Pancreas (tissue), 10 donors: ENCODE measurements around the gene DIDO1. TPM values are rescaled to one million over a fixed set of nuclear protein-coding genes. Genes with fewer than 3 reads are reported as not detected.

Source experiments
- ATAC-seq, 4 donors: fragments of 200-7000 bp; cut with Tn5 transposase; one replicate each; pipeline versions ENCODE4 v1.8.0 to v1.9.1; 2020; ENCODE audit warnings: mild to moderate bottlenecking in 4 of 4, moderate library complexity in 4 of 4
- DNase-seq, 6 donors: peaks; one replicate each; pipeline ENCODE4 v3.0.0-alpha.2; 2020
- FAIRE-seq: peaks from 2 replicates; lab custom pipeline; 2012; peaks lifted over from hg19 to GRCh38; lab: Jason Lieb, UNC
- H3K27ac ChIP-seq, 4 donors: fragments of 200-600 bp; sonication (generic); 1 replicate in 3 of 4; 2 replicates in 1 of 4; pipeline versions ENCODE4 v1.5.0 to v1.8.0; 2020
- H3K27me3 ChIP-seq, 4 donors: fragments of 200-600 bp; one replicate each; pipeline ENCODE4 v1.8.0; 2021
- H3K36me3 ChIP-seq, 3 donors: fragments of 200-600 bp; sonication (generic) in 1 of 3; one replicate each; pipeline versions ENCODE4 v1.5.0 to v1.8.0; 2020 to 2021
- H3K4me1 ChIP-seq, 3 donors: fragments of 200-600 bp; one replicate each; pipeline ENCODE4 v1.8.0; 2021
- H3K4me3 ChIP-seq, 4 donors: fragments of 200-600 bp; sonication (generic) in 2 of 4; one replicate each; pipeline versions ENCODE4 v1.5.0 to v1.8.0; 2020 to 2021
- H3K9me3 ChIP-seq, 4 donors: fragments of 200-600 bp; one replicate each; pipeline ENCODE4 v1.8.0; 2021
- WGBS, 2 donors: extraction: QIAGEN DNeasy Blood & Tissue Kit; methylation state at CpG; one replicate each; pipeline ENCODE4 v1.1.7; 2013; 5-methylcytosine and 5-hydroxymethylcytosine counted together
- intact Hi-C, 3 donors: fragments of 100-400 bp; cut with DNase I; formaldehyde crosslinking; loops; one replicate each; pipeline versions ENCODE4 v1.11.1 to v1.14.2; 2022
- polyA plus RNA-seq, 2 donors: library from polyadenylated mRNA; stranded (reverse); fragments of 200-250 nt; gene quantifications; one replicate each; pipeline ENCODE4 v1.2.3, GENCODE V29; 2013
- total RNA-seq, 6 donors: library from RNA; stranded (reverse); fragmentation: NEBNext Ultra II Directional in 4 of 6; extraction: Animal tissue kit (Norgen Biotek cat#: 25700) in 4 of 6; gene quantifications; one replicate each; pipeline versions ENCODE4 v1.2.1 to v1.2.4, GENCODE V29; 2021 to 2023
- TF ChIP-seq, protein P1 (sequence below), 4 donors: fragments of 200-600 bp; sonication (generic) in 3 of 4; IDR thresholded peaks; one replicate each; pipeline versions ENCODE4 v1.5.0 to v1.8.0; 2021; ENCODE audit warnings: antibody characterized with exemption in 4 of 4
- donor health status: healthy with polysubstance abuse.
- donor health status: DM: no; HTN: no; CAD: no; lungs with moderate emphysema.
- donor health status: DM: no; HTN: no; CAD: no.
- donor health status: control.
- donor health status: control.
- donor health status: Bipolar disorder and iron deficiency.
- donor health status: DM: yes; HTN: yes; CAD: no.
- donor health status: DM: no; HTN: no; CAD: no.
- donor health status: DM: no; HTN: no; CAD: no.
- donor health status: DM: yes; HTN: yes; CAD: no.

Gene DIDO1
- total and polyA plus RNA-seq, 8 donors, result 16.7 to 29.8 (median 18.5) TPM

DNA sequence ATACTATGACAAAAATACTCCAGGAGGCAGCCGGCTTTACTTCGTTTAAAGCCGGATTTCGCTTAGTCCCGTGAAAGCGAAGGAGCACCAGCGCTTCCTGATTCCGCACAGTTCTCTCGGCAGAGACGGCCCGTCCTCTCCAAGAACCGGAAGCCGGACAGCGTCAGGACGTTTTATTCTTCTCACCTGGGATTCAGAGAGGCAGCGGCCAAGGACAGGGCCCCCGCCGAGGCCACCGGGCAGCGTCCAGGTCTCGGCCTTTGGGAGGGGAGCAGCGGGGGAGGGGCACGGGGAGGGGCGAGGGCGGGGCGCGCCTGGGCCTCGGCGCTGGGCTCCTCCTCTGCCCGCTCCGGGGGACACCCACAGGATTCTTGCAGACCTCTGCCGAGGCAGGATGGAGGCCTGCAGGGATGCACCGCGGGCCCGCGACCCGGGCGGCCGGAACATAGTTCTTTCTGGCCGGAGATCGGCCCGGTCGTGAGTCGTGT is 2.8 kb upstream of the DIDO1 start:
- Histone ChIP-seq H3K4me1 (peaks cover 19 to 39% (median 35%) of the 10 kb centered on the region in 3 donors), H3K27me3 (no peaks in the 10 kb centered on the region), H3K36me3 (no peaks in the 10 kb centered on the region), H3K4me3 (peak overlapping the region; percentile 29 to 53 (median 34)), H3K27ac (peak overlapping the region; percentile 37 to 84 (median 61)), H3K9me3 (no peaks in the 10 kb centered on the region)
- DNase-seq (peak; percentile 70 to 89 (median 76)), FAIRE-seq (no peak), ATAC-seq (peak; percentile 38 to 70 (median 54))
- TF ChIP-seq, protein P1, sequence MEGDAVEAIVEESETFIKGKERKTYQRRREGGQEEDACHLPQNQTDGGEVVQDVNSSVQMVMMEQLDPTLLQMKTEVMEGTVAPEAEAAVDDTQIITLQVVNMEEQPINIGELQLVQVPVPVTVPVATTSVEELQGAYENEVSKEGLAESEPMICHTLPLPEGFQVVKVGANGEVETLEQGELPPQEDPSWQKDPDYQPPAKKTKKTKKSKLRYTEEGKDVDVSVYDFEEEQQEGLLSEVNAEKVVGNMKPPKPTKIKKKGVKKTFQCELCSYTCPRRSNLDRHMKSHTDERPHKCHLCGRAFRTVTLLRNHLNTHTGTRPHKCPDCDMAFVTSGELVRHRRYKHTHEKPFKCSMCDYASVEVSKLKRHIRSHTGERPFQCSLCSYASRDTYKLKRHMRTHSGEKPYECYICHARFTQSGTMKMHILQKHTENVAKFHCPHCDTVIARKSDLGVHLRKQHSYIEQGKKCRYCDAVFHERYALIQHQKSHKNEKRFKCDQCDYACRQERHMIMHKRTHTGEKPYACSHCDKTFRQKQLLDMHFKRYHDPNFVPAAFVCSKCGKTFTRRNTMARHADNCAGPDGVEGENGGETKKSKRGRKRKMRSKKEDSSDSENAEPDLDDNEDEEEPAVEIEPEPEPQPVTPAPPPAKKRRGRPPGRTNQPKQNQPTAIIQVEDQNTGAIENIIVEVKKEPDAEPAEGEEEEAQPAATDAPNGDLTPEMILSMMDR (IDR thresholded peaks at IDR 0.05), result no peak
- intact Hi-C loops, result no loop called here
- WGBS, 2 donors, result 3 to 4% methylated on average over 40 to 44 of the region's 44 CpGs

DNA sequence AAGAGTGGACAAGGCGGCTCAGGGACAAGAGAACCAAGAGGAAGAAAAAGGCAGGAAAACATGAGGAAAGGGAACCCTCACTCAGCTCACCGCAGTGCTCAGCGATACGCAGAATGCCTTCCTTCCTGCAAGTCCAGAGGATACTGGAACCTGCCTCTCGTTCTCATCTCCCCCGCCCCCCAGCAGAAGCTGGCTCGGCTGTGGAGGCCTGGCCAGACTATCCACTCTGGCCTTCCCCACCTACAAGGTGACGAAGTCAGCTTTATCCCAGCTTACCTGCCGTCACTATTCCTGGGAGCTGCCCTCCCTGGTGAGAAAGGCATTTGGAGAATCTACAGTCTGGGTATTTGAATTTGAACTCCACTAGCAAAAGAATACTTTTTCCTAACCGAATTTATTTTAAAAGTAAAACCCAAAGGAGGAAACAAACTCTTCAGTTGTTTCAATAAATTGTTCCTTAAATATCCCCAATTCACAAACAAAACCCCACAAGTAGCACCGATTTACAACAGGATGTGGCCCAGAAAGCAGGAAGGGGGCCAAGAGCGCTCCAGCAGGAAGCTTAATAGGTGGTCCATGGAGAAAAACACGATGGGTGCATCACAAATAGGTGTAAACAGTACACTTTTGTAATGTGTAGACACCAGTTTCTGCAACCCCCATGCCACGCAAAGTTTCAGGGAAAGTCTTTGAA is 2.1 kb upstream of the DIDO1 start:
- 45 to 55% methylated on average over 14 of the region's 14 CpGs for WGBS, 2 donors
- FAIRE-seq, result no peak
- no peak for ATAC-seq
- Histone ChIP-seq H3K27ac (peak overlapping the region; percentile 37 to 84 (median 61)), H3K4me3 (peak overlapping the region; percentile 29 to 53 (median 34)), H3K27me3 (no peaks in the 10 kb centered on the region), H3K36me3 (no peaks in the 10 kb centered on the region), H3K4me1 (peaks cover 26 to 46% (median 41%) of the 10 kb centered on the region in 3 donors), H3K9me3 (no peaks in the 10 kb centered on the region)
- TF ChIP-seq, protein P1 (IDR thresholded peaks at IDR 0.05), result no peak
- no peak for DNase-seq
- intact Hi-C loops, result no loop called here

DNA sequence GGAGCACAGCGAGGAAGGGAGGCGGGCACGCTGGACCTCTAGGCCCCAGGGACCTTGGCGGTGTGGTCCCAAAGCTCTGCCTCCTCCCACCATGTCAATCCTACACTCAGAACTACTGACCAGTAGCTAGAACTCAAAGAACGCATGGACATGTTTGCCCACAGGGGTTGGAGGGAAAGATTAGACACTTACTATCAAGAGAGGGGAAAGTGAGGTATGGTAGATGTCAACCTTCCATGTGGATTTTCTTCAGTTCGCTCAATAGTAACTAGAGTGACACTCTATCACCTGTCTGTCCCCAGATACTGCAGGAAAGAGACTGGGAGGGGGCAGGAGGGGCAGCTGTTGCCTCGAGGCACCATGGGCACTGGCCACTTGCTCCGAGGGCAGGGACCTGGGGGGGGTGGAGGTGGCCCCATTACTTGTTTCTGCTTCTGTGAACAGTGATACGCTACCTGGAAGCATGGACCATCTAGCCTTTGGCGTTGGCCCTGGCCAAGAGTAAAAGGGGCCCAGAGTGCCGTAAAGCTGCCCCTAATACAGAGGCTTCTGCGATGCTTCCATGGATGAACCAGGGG is 912 bp upstream of the DIDO1 start:
- no peaks in the 10 kb centered on the region for H3K27me3 ChIP-seq
- H3K4me3 ChIP-seq, result peak overlapping the region in 3 of 4 donors; percentile 95 to 99 (median 98)
- peak overlapping the region in 2 of 4 donors; percentile 90 to 97 for H3K27ac ChIP-seq
- TF ChIP-seq, protein P1 (IDR thresholded peaks at IDR 0.05), result no peak
- intact Hi-C loops, result no loop called here
- peaks cover 38 to 58% (median 45%) of the 10 kb centered on the region in 3 donors for H3K4me1 ChIP-seq
- no peaks in the 10 kb centered on the region for H3K36me3 ChIP-seq
- FAIRE-seq (no peak), ATAC-seq (no peak), DNase-seq (no peak)
- no peaks in the 10 kb centered on the region for H3K9me3 ChIP-seq
- 63 to 73% methylated on average over 11 to 12 of the region's 12 CpGs for WGBS, 2 donors

DNA sequence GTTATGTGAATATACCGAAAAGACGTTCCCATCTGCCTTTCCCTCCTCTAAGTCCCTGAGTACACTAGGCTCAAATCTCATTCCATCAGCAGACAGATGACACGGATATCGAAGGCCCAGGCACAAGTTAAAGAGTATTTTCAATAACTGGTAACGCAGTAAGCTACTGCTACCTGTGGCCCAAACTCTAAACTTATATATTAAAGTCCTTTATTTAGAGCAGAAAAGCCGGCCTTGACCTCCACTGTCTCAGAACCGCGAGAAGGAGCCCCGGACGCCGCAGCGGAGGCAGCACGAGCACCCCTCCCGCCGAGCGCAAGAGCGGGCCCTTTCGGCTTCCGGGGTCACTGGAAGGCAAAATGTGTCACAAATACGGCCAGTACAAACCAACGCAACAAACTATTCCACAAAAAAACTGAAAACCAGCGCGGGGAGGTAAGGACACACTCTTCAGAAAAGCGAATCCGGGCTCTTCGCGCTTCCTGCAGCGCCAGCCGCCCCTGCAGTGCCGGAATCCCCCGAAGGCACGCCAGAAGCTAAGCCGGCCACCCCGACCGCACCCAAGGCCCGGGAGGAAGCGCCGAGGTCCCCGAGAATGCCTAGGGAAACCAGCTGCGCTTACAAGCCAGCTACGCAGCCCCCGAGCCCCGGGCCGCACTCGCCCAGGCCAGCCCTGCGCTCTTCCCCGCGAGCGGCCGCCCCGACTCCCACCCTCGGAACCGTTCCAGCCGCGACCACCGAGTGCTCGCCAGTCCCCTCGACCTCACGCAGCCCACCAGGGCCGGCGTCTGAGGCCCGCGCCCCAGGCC is 681 bp downstream of the DIDO1 start:
- intact Hi-C loops, result no loop called here
- peaks cover 49 to 69% (median 50%) of the 10 kb centered on the region in 3 donors for H3K4me1 ChIP-seq
- H3K36me3 ChIP-seq, result no peaks in the 10 kb centered on the region
- no peaks in the 10 kb centered on the region for H3K27me3 ChIP-seq
- ATAC-seq (peak; percentile 5 to 24 (median 14)), FAIRE-seq (no peak), DNase-seq (peak in 3 of 6 donors; percentile 33 to 78 (median 53))
- peak overlapping the region; percentile 79 to 99 (median 96) for H3K4me3 ChIP-seq
- 0 to 1% methylated on average over 63 of the region's 63 CpGs for WGBS, 2 donors
- TF ChIP-seq, protein P1 (IDR thresholded peaks at IDR 0.05), result no peak
- H3K9me3 ChIP-seq, result no peaks in the 10 kb centered on the region
- peak overlapping the region; percentile 90 to 97 (median 92) for H3K27ac ChIP-seq
